Measurements from ENCODE around the gene OR5B12.
"Not testable (repeated sequence)": the region's sequence is repeated elsewhere in the genome, so short reads cannot be mapped to it uniquely, and the experiment has no call there.

The OR5B12 gene

DNA sequence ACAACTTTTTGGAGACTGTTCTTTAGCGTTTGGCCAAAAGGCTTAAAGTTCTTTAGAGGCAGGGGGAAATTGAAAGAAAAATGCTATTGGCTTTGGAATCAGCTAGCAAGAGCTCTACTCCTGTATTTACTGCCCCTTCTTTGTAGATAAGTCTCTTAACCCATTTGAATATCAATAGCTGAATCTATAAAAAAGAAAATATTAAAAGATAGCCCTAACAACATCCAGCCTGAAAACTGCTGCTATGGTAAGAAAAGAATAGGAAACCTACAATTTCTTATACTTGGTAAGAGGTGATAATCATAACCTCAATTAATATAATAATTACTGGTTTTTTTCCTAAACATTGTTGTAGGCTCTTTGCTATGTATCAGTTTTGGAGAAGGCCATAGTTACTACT is at the start of gene OR5B12:
Gene OR5B12 (minus strand): TSS at position 101 of the 400 bp plus-strand sequence. CDS start 2,085 bp downstream, outside the sequence.
- no peak for DNase-seq

DNA sequence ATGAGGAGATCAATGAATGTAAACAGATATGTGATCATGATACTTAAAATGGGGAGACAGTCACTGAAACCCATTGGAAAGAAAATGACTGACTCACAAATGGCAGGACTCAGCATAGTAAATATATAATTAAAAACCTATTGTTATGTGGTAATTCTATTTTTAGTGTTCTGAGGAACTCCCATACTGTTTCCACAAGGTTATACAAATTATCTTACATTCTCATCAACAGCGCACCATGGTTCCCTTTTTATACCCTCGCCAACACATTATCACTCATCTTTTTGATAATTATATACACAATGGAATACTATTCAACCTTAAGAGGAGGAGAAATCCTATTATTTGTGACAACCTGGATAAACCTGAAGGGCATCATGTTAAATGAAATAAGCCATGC is 48.8 kb upstream of the OR5B12 start:
- DNase-seq, result no peak

DNA sequence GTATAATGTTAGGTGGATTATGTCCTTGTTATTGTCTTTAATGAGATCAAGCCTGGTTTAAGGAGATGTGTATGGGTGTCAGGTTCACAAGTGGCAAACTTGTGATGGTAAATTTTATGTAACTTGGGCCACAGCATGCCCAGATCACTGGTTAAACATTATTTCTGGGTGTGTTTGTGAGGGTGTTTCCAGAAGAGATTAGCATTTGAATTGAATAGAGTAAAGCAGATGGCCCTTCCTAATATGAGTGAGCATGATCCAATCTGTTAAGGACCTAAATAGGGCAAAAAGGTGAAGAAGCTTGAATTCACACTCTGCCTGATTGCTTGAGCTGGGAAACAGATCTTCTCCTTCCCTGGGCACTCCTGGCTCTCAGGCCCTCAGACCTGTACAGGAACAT is 45.1 kb upstream of the OR5B12 start:
- no peak for DNase-seq

DNA sequence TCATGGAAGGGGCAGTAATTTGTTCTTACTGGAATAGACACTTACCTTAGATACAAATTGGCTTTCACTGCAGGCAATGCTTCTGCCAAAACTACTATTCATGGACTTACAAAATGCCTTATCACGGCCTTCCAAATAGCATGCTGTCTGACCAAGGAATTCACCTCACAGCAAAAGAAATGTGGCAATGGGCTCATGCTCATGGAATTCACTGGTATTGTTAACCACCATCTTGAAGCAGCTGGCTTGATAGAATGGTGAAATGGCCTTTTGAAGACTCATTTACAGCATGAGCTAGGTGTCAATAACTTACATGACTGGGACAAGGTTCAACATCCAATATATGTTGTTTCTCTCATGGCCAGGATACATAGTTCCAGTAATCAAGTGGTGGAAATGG is 43.9 kb upstream of the OR5B12 start:
- no peak for DNase-seq

DNA sequence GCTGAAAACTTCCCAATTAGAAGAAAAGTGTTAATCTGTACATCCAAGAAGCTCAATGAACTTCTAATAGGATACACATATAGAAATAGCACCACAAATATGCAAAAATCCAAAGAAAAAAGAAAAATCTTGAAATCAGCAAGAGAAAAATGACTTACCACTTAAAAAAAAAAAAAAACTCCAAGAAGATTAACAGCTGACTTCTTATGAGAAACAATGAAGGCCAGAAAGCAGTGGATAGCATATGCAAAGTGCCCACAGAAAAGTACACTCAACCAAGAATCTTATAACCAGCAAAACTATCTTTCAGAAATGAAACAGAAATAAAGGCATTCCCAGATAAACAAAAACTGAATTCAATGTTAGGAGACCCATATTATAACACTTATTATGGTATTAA is 29.9 kb upstream of the OR5B12 start:
- DNase-seq, result no peak

DNA sequence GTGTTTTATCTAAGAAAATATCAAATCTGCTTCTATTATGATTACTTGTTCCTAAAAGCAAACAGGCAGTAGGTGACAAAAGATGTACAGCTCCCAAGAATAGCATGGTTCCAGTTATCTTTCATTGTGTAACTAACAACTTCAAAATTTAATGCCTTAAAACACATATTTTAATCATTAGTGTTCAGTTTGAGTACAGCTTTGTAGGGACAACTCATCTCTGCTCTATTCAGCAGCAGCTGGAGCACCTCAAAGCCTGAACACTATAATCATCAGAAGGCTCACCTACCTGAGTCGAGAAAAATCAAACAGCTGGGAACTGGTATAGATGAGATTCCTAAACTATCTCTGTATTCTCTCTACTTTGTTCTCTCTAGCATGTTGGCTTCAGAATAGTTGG is 24.3 kb upstream of the OR5B12 start:
- DNase-seq, result no peak

DNA sequence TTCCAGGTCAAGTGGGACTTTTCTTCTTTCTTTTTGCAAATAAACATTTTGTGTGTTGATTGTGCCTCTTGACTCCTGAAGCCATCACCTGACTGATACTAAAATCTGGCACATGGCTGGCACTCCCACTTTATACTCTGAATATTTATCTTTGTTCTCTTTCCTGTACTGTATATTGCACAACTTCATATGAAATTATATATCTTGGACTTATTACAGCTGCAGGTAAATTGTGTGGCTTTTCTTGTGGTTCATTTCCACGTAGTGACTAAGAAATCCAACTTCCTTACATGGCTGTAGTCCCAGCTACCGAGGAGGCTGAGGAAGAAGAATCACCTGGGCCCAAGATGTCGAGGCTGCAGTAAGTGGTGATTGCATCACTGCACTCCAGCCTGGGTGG is 23.7 kb upstream of the OR5B12 start:
- DNase-seq, result no peak

DNA sequence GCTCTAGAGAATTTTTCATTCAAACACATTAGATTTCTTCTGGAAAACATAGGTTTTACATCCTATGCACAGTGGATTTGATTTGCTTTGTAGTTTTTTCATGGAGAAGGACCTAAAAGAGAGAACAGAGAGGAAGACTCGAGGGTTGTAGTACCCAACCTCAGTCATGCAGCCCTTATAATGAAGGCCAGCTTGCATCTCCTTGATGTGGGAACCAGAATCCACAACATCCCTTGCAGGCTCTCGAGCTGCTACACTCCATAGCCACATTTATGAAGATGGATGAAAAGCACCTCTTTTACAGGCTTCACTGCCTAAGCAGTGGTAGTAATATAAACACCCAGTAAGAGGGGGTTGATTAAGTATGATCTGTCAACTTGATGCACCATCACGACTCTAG is 9.5 kb upstream of the OR5B12 start:
- DNase-seq, result no peak

DNA sequence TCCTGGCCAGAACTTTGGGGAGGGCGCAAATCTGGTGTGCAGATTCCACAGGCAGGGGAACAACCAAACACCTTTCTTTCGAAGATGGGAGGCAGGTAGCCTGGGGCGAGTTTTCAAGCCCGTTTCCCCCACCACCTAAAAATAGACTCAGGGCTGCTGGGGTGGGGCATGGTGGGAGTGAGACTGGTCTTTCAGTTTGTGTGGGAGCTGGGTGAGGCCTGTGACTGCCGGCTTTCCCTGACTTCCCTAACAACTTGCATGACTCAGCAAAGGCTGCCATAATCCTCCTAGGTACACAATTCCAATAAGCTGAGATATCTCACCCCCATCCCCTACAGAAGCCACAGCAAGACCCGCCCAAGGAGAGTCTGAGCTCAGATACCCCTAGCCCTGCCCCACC is 4.3 kb upstream of the OR5B12 start:
- no peak for DNase-seq

DNA sequence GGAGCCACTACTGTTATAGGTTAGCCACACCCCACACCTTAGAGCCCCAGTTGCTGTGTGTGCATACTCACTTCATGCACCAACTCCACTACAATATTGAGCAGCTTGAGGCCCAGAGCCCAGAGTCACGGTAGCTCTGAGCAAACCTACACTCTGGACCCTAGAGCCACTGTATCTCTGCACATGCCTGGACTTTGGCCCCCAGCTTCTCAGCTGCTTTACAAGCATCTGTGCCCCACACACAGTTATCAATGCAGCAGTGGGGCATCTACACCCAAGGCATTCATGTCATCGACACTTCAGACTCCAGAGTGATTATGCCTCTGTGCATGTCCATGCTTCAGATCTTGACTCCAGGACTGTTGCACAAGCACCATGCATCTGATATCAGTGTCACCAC is 2.3 kb upstream of the OR5B12 start:
- DNase-seq, result no peak

DNA sequence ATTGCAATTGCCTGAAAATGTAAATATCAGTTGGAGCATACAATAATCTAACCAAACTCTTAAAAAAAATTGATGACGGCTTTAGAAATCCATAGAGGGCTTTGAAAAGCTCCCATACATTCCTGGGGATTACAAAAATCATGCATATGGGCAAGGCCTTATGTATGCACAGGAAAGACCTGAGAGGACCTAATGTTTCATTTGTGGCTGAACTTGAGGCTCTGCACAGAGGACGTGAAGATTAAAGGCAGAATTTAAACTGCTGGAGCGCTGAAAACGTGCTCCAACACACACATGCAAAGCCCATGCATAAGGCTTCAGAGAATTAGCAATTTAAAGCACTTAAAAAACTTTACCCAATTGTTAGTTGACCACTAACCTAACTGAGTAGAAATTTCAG is 3.5 kb downstream of the OR5B12 start:
- DNase-seq, result no peak

DNA sequence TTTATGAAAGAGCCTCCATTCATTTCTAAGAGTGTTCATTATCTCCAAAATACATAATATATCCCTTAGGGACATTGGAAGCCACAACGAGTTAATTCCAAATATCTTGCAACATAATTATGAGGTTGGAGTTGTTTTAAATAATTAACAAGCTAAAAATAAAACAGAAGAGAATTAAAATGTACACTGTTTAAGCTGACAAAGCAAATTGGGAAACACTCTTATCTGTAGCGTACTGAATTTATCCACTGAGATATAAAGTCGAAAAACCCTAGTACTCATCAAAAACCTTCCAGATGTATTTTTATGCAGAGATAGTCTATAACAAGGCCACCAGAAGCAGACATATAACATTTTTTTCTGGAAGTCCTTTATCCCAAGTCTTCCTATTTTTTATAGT is 7.8 kb downstream of the OR5B12 start:
- no peak for DNase-seq

DNA sequence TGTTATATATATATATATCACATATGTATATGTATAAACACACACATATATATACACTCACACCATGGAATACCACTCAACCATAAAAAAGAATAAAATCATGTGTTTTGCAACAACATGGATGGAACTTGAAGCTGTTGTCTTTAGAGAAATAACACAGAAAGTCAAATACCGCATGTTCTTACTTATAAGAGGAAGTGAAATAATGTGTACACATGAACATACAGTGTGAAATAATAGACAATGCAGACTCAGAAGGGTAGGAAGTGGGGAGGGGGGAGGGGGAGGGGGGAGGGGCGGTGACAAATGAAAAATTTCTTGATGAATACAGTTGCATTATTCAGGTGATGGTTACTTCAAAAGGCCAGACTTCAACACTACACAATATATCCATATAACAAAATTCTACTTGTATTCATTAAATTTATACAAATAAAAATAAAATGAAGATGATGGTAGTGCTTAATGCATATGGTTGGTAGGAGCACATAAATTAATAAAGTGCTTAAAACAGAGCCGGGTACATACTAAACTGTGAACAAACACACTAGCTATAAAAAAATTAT is 8.3 kb downstream of the OR5B12 start:
- DNase-seq, result no peak

DNA sequence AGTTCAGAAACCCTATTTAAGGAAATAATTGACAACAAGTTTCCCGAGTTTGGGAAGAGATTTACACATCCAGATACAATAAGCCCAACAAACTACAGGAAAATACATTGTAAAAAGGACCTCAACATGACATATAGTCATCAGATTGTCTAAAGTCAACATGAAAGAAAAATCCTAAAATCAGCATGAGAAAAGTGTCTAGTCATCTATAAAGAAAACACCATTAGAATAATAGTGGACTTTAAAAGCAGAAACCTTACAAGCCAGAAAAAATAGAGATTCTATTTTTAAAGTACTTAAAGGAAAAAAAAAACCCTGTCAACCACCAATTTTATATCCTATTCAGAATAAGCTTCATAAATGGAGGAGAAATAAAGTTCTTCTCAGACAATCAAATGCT is 12.8 kb downstream of the OR5B12 start:
- no peak for DNase-seq

DNA sequence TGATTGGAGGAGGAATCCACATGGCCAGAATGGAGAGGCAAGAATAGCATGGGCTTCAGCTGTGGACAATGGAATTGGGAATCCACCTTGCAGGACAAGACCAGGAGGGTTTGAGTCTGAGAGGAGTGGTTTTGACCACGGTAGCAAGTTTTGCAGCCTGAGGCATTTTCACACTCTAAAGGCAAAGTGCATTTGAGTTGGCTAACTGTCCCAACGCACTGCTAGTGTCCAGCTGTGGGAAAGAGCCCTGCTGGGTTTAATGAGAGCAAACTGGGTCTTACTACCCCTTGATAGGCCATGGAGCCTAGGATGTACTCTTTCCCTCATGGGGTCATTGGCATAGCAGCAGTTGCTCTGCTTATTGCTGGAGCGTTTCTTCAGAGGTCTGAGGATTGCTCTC is 14.0 kb downstream of the OR5B12 start, which contains the start of gene OR5B2:
Gene OR5B2 (minus strand): TSS at position 101 of the 400 bp plus-strand sequence. CDS start 4,860 bp downstream, outside the sequence.
- no peak for DNase-seq

DNA sequence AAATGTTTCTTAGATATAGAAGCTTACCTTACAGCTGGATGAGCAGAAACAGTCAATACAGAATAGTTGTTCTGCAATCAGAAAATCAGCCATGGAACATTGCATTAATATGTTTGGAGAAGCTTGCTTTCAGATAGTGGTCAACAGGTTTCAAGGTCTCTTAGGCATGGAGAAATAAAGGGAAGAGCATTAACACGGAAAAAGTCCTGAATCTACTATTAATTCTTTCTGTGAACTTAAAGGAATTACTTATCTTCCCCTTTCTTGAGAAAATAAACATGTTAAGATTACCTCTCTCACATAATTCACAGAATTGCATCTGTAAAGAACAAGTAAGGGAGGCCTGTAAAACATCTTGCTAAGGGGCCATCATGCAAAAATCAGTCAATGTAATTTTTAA is 35.3 kb downstream of the OR5B12 start, which contains the start of gene OR5B3:
Gene OR5B3 (minus strand): TSS at position 101 of the 400 bp plus-strand sequence. CDS start 3,465 bp downstream, outside the sequence.
- no peak for DNase-seq

DNA sequence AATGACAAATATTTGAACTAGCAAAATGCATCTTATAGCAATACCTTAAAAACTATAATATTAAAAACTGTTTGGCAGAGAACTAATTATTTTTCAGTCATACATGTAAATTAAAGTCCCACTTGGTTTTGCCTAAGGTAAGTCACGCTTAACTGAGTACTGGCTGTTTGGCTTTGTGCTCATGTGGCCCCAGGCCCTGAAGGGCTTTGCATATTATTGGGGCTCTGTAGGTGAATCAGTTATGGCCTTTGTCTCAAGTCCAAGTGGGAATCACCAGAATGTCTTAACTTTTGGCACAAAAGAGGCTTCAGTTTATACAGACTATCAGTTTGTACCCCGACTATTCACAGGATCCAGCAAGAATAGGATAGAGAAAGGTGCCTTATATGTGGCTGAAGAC is 42.4 kb downstream of the OR5B12 start:
- DNase-seq, result not testable (repeated sequence)

DNA sequence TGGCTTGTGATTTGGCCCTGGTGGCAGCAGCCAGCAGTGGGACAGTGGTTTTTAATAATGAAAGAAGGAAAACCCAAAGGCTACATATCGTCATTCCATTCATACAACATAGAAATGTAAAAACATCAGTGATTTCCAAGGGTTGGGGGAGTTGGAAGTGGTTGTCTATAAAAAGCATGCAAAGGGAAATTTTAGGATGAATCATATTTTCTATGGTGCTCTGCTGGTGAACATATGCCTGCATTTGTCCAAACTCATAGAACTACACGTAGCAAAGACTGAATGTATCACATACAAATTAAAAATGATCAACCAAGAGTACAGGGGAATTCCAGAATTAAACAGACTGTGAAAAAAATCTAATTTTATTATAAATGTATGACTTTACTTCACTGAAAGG is 46.5 kb downstream of the OR5B12 start:
- no peak for DNase-seq

DNA sequence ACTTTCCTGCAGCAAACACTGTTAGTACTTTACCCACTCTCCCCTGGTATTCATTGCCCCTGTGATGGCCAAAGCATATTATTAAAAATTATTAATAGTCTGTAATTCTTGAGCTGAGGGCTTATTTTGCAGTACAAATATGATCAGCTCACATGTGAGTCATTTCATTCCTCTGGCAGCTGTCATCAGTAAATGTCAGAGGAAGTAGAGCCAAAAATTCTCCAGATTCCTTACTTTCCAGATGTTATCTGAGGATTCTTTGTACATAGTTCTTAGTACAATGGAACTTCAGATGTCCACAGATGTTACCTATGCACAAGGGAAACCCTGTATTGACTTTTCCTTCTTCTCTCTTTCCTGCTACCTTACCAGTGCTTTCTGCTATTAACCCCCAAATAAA is 47.8 kb downstream of the OR5B12 start:
- no peak for DNase-seq

DNA sequence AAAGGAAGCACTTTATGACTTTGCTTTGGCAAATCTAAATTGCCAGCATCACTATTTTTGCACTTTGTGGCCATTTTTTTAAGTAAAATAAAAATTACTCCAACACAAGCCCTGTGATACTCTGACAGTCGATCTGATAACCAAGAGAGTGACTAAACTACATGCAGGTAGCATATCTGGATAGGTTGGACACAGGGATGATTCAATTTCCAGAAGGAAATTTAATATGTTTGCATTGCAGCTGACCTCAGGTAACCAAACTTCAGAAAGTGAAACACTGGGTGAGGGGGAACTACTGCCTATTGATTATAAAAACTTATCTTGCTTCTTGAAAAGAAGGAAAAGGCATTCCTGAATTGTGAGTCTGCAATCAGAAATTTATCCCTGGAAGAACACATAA is 49.3 kb downstream of the OR5B12 start:
- DNase-seq, result no peak

DNA sequence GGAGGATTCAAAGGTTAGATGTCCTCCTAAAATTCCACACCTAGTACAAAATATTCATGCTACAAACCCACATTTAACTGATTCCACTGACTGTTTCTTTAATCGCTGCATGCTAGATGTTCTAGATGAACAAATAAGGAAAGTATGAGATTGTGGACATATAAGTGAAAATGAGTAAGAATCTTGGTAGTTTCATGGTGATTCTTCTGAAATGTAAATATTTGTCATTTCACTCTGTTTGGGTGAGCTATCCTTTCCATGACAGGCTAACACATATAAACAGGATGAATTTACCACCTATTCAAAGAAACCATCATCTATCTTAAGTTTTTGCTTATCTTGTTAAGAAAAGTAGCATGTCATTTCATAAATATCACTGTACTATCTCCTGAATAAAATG is 50.2 kb downstream of the OR5B12 start:
- DNase-seq, result no peak

DNA sequence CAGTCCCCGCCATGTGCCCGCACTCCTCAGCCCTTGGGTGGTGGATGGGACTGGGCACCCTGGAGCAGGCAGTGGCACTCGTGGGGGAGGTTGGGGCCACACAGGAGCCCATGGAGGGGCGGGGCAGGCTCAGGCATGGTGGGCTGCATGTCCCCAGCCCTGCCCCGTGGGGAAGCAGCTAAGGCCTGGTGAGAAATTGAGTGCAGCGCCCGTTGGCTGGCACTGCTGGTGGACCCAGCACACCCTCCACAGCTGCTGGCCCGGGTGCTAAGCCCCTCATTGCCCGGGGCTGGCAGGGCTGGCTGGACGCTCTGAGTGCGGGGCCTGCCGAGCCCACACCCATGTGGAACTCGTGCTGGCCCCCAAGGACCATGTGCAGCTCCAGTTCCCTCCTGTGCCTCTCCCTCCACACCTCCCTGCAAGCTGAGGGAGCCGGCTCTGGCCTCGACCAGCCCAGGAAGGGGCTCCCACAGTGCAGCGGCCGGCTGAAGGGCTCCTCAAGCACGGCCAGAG is 51.4 kb downstream of the OR5B12 start:
- DNase-seq, result no peak

Measured in RPMI8226 (cell line).